ENCODE data around the gene CYP1A1.

Gene CYP1A1

GRCh38 chr15:74725225-74725774, at the start of gene CYP1A1:
CYP1A1 (minus strand) TSS chr15:74725528; CDS start chr15:74723097, 2,431 bp downstream.
- in situ Hi-C loops (cut with HindIII; ENCODE audit: low sequenced_read_pairs) = no loop called here

- in situ Hi-C loops (cut with HindIII; ENCODE audit: low sequenced_read_pairs) = loop anchor here (5.0 to 10.0 kb wide), 2 partner anchors 141 to 399 kb away; no protein-coding TSS in a partner anchor
Measured at GRCh38 chr15:74773731-74774252, 48.5 kb upstream of the CYP1A1 start.

- in situ Hi-C loops (cut with HindIII; ENCODE audit: low sequenced_read_pairs) = loop anchor here (5.0 to 10.0 kb wide), 2 partner anchors 141 to 399 kb away; no protein-coding TSS in a partner anchor
Measured at GRCh38 chr15:74773329-74773728, 48.0 kb upstream of the CYP1A1 start.

DNA sequence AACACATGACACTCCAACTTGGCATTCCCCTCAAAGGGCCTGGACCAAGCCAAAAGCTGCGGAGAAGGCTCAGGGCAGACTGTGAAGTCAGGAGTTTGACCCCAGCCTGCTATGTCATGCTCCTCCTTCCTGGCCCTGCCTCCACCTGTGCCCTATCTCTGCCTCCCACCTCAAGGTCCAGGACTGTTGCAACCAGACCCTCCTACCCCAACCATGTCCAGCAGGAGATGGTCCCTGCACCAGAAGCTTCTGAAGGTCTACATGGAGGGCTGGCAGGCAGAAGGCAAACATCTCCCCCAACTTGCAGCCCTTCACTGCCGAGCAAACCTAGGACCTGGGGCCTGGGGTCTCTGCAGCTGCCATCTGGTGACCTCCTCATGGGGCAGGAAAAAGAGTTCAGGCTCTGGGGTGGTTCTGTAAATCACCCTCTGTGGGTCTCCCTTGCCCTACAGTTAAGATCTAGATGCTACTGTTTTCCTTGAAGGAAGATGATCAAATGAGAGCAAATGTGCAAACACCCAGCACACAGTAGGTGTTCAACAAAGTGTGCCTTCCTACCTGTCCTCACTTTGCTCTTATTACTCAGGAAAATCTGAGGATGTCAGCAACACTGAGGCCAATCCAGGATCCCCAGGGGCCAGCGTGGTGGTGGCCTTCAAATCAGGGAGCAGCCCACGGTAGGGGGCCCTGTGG, 45.0 kb upstream of the CYP1A1 start:
- in situ Hi-C loops (cut with HindIII; ENCODE audit: low sequenced_read_pairs) = loop anchor here (5.0 to 10.0 kb wide), 2 partner anchors 138 to 396 kb away; no protein-coding TSS in a partner anchor

- in situ Hi-C loops (cut with HindIII; ENCODE audit: low sequenced_read_pairs) = loop anchor here (5.0 to 10.0 kb wide), 2 partner anchors 137 to 395 kb away; no protein-coding TSS in a partner anchor
Measured at GRCh38 chr15:74769463-74770025, 44.2 kb upstream of the CYP1A1 start.

DNA sequence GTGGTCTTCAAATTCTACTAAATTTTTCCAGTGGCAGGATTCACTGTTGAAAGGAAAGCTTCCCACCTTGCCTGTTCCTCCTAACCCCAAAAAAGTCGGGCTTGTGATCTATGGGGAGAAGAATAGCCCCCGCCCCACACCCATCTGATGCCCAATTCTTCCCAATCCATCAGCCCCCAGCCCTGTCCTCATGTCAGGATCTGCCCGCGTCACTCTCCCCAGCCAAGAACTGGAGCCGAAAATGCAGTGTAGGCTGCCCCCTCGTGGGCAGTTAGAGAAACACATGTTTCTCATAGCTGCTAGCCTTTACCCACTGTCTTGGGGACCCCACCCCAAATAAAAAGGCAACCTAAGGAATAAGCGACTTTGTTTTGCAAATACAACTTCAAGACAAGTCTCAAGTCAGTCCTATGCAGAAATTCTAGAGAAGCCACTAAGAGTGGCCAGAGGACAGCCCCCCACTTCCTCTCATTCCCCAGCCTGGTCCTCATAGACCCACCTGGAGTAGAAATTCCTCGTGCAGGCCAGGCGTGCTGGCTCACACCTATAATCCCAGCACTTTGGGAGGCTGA, 43.5 kb upstream of the CYP1A1 start:
- in situ Hi-C loops (cut with HindIII; ENCODE audit: low sequenced_read_pairs) = no loop called here

DNA sequence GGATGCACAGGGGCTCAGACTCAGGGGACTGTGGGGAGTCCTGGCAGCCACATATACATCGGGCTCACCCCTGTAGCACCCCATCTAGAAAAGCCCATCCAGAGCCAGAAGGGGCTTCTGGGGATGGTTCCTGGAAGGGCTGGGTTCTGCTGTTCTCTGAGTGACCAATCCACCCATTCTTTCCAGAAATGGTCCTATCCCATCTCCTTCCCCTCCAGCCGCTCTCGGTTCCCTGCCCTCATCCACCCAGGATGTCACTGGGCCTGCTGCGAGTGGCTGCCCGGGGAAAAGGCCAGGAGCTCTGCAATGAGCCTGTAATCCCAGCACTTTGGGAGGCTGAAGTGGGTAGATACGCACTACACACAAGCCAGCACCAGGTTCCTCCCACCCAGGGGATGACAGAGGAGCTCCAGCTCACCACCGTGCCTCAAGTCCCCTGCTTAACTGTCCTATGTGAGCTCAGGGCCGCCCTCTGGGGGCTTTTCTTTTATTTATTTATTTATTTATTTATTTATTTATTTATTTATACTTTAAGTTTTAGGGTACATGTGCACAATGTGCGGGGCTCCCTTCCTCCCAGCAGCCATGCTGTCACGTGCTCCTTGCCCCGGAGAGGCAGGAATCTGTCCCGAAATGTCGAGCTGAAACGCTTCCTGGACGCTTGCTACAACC, 42.9 kb upstream of the CYP1A1 start:
- in situ Hi-C loops (cut with HindIII; ENCODE audit: low sequenced_read_pairs) = no loop called here

DNA sequence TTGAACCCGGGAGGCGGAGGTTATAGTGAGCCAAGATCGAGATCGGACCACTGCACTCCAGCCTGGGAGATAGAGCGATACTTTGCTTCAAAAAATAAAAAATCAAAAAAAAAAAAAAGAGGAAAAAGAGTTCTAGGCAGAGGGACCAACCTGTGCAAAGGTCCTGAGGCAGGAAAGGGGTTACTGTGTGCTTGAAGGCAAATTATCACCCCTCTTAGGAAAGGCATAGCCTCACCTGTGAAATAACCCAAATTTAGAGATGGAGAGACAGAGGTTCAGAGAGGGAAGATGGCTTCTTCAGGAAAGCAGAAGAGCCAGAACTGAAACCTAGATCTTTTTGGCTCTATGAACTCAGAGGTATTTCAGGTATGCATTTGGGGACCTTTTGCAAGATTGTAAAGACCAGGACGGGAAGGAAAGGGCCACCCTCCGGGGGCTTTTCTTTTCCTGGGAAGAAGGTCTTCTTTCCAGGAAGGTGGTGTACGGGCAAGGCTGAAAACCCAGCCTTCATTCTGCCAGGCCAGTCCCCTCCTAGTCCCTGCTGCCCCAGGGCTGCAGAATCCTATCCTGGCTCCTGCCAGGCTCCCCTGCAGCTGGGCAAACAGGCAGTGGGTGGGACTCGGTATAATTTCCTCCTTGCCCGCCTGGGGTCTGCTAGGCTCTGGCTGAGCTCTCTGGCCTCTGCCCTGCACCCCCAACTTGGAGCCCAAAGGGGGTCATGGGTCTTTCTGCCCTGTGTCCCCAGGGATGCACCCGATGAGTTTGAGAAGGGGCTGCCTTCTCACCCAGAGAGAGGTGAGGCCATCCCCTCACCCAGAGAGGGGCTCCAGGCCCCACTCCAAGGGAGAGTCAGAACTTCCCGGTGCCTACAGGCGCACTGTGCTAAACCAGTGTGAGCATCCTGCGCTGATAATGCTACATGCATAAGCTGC, 42.1 kb upstream of the CYP1A1 start:
- in situ Hi-C loops (cut with HindIII; ENCODE audit: low sequenced_read_pairs) = no loop called here

- in situ Hi-C loops (cut with HindIII; ENCODE audit: low sequenced_read_pairs) = no loop called here
Measured at GRCh38 chr15:74763416-74763815, 38.1 kb upstream of the CYP1A1 start.

- in situ Hi-C loops (cut with HindIII; ENCODE audit: low sequenced_read_pairs) = no loop called here
Measured at GRCh38 chr15:74762791-74763150, 37.4 kb upstream of the CYP1A1 start.

DNA sequence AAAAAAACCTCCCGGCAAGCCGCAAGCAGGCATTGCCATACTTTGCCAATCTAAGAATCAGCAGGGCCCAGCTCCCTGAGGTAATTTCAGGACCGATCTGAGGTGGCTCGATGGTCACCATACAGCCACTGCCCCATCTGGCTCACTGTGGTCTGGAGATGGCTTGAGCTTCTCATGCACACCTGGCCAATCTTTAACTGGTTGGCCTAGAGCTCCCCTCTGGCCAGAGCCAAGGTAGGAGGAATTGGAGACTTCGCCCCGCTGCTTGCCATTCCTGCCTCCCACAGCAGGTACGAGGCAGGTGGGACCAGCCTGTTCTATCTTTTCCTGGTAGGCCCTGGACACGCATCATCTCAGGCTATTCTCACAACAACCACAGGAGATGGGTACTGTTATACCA, 33.4 kb upstream of the CYP1A1 start:
- in situ Hi-C loops (cut with HindIII; ENCODE audit: low sequenced_read_pairs) = loop anchor here (10.0 kb wide), 1 partner anchor 56 kb away; the partner anchor contains the start of gene LMAN1L

- in situ Hi-C loops (cut with HindIII; ENCODE audit: low sequenced_read_pairs) = loop anchor here (10.0 kb wide), 1 partner anchor 60 kb away; the partner anchor contains the start of gene LMAN1L
Measured at GRCh38 chr15:74754593-74755215, 29.4 kb upstream of the CYP1A1 start.

GRCh38 chr15:74752531-74752930, 27.2 kb upstream of the CYP1A1 start:
- in situ Hi-C loops (cut with HindIII; ENCODE audit: low sequenced_read_pairs) = loop anchor here (10.0 kb wide), 1 partner anchor 62 kb away; the partner anchor contains the start of gene LMAN1L

GRCh38 chr15:74752011-74752410, 26.7 kb upstream of the CYP1A1 start:
- in situ Hi-C loops (cut with HindIII; ENCODE audit: low sequenced_read_pairs) = loop anchor here (10.0 kb wide), 1 partner anchor 63 kb away; the partner anchor contains the start of gene LMAN1L

GRCh38 chr15:74750751-74751150, 25.4 kb upstream of the CYP1A1 start:
- in situ Hi-C loops (cut with HindIII; ENCODE audit: low sequenced_read_pairs) = loop anchor here (10.0 kb wide), 1 partner anchor 64 kb away; the partner anchor contains the start of gene LMAN1L

- in situ Hi-C loops (cut with HindIII; ENCODE audit: low sequenced_read_pairs) = loop anchor here (10.0 kb wide), 1 partner anchor 65 kb away; the partner anchor contains the start of gene LMAN1L
Measured at GRCh38 chr15:74749832-74750231, 24.5 kb upstream of the CYP1A1 start.

DNA sequence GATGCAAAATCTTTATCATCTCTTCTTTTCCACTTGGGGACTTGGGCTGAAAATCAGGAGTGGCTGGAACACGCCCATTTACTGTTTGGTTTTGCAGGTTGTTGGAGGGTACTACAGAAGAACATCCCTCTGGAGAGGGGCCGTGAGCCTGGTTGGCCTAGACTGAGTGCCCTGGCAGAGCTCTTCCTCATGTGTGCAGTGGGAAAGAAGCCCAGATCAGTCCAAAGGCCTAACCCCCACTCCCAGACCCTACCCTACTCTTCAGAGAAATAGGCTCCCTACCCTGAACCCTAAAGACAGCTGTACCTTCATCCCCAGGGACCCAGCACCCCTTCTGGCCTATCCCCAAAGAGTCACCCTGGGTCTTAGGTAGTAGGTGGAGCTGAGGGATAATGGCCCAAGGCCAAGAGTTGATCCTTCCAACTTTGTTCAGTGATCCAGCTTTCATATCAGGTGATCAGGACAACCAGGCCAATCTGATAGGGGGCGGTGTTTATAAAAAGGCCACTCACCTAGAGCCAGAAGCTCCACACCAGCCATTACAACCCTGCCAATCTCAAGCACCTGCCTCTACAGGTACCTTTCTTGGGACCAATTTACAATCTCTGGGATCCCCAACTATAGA, 23.1 kb upstream of the CYP1A1 start, which contains the start of gene CYP1A2:
TSS of gene CYP1A2 (plus strand) at position 524 of the 625 bp plus-strand sequence. CDS start 894 bp downstream, outside the sequence.
- in situ Hi-C loops (cut with HindIII; ENCODE audit: low sequenced_read_pairs) = no loop called here

GRCh38 chr15:74746389-74746788, 21.1 kb upstream of the CYP1A1 start:
- in situ Hi-C loops (cut with HindIII; ENCODE audit: low sequenced_read_pairs) = no loop called here

Measured in DLD1 (cell line).